ENCODE results near the gene CARNS1.

CARNS1 gene

GRCh38 chr11:67470337-67471002 is 55.0 kb downstream of the CARNS1 start:
- peaks cover 4% of the 10 kb centered on the region for H3K27me3 Mint-ChIP-seq (ENCODE audit: low read depth)
- H3K4me1 Mint-ChIP-seq (ENCODE audit: low read depth), result peaks cover 20% of the 10 kb centered on the region
- H3K4me3 Mint-ChIP-seq, result no peak overlapping the region
- H3K9me3 Mint-ChIP-seq, result no peaks in the 10 kb centered on the region
- no peaks in the 10 kb centered on the region for H3K36me3 Mint-ChIP-seq (ENCODE audit: low read depth)
- no peak overlapping the region for H3K27ac Mint-ChIP-seq

GRCh38 chr11:67472882-67473281 is 57.4 kb downstream of the CARNS1 start:
- Mint-ChIP-seq H3K4me3 (no peak overlapping the region), H3K27me3 (ENCODE audit: low read depth) (peaks cover 4% of the 10 kb centered on the region), H3K9me3 (no peaks in the 10 kb centered on the region)

More at GRCh38 chr11:67472882-67473281, 57.4 kb downstream of the CARNS1 start:
- Mint-ChIP-seq H3K27ac (no peak overlapping the region), H3K36me3 (ENCODE audit: low read depth) (no peaks in the 10 kb centered on the region), H3K4me1 (ENCODE audit: low read depth) (peaks cover 9% of the 10 kb centered on the region)
